SK-N-SH treated with all-trans-retinoic acid at 6 μM for 48 hours (cell line): ENCODE measurements around the gene FAS.

Source experiments
- ATAC-seq: fragments of 200-7000 bp; cut with Tn5 transposase; 3 replicates; pipeline ENCODE4 v1.9.1; 2020; ENCODE audit warnings: mild to moderate bottlenecking, moderate library complexity
- ARNTL ChIP-seq: fragments of 450-650 bp; formaldehyde crosslinking; IDR thresholded peaks from 2 replicates; pipeline ENCODE4 v1.5.0; 2020; ENCODE audit warnings: low read depth, mild to moderate bottlenecking, moderate library complexity, borderline replicate concordance
- CREB5 ChIP-seq: fragments of 250-450 bp; sonication (Bioruptor Pico); IDR thresholded peaks from 2 replicates; pipeline ENCODE4 v1.5.1; 2020; ENCODE audit warnings: low read depth, mild to moderate bottlenecking, moderate library complexity
- CSDC2 ChIP-seq: fragments of 250-450 bp; sonication (Bioruptor Pico); IDR thresholded peaks from 2 replicates; pipeline ENCODE4 v1.5.0; 2020; ENCODE audit warnings: mild to moderate bottlenecking, moderate library complexity
- ESRRG ChIP-seq: fragments of 250-450 bp; sonication (Bioruptor Pico); IDR thresholded peaks from 2 replicates; pipeline ENCODE4 v1.6.1; 2021; ENCODE audit warnings: mild to moderate bottlenecking
- GLIS3 ChIP-seq: fragments of 250-450 bp; sonication (Bioruptor Pico); IDR thresholded peaks from 2 replicates; pipeline ENCODE4 v1.5.0; 2020; ENCODE audit warnings: mild to moderate bottlenecking, moderate library complexity
- ISL1 ChIP-seq: fragments of 250-450 bp; sonication (Bioruptor Pico); IDR thresholded peaks from 2 replicates; pipeline ENCODE4 v2.1.2; 2022; ENCODE audit warnings: mild to moderate bottlenecking, moderate library complexity
- OSR1 ChIP-seq: fragments of 250-450 bp; sonication (Bioruptor Pico); IDR thresholded peaks from 2 replicates; pipeline ENCODE4 v1.8.0; 2022; ENCODE audit warnings: moderate library complexity, mild to moderate bottlenecking, inconsistent platforms
- PATZ1 ChIP-seq: fragments of 250-450 bp; sonication (Bioruptor Pico); IDR thresholded peaks from 2 replicates; pipeline ENCODE4 v1.8.0; 2020; ENCODE audit warnings: mild to moderate bottlenecking, moderate library complexity, borderline replicate concordance
- POU6F1 ChIP-seq: fragments of 250-450 bp; sonication (Bioruptor Pico); IDR thresholded peaks from 2 replicates; pipeline ENCODE4 v1.8.0; 2021; ENCODE audit warnings: low read depth, mild to moderate bottlenecking, moderate library complexity, borderline replicate concordance
- PPARA ChIP-seq: fragments of 250-450 bp; sonication (Bioruptor Pico); IDR thresholded peaks from 2 replicates; pipeline ENCODE4 v1.5.0; 2020; ENCODE audit warnings: mild to moderate bottlenecking, borderline replicate concordance
- RARB ChIP-seq: fragments of 250-450 bp; sonication (Bioruptor Pico); IDR thresholded peaks from 2 replicates; pipeline ENCODE4 v1.8.0; 2021; ENCODE audit warnings: mild to moderate bottlenecking, moderate library complexity
- SNAI2 ChIP-seq: fragments of 250-450 bp; sonication (Bioruptor Pico); IDR thresholded peaks from 2 replicates; pipeline ENCODE4 v1.5.0; 2020; ENCODE audit warnings: mild to moderate bottlenecking, moderate library complexity
- TCF4 ChIP-seq: fragments of 250-450 bp; sonication (Bioruptor Pico); IDR thresholded peaks from 2 replicates; pipeline ENCODE4 v1.8.0; 2021; ENCODE audit warnings: mild to moderate bottlenecking, moderate library complexity, borderline replicate concordance
- TOX ChIP-seq: fragments of 250-450 bp; sonication (Bioruptor Pico); IDR thresholded peaks from 2 replicates; pipeline ENCODE4 v1.8.0; 2021; ENCODE audit warnings: mild to moderate bottlenecking, moderate library complexity, borderline replicate concordance
- TSHZ2 ChIP-seq: fragments of 250-450 bp; sonication (Bioruptor Pico); IDR thresholded peaks from 2 replicates; pipeline ENCODE4 v1.5.0; 2020; ENCODE audit warnings: mild to moderate bottlenecking, moderate library complexity
- ZC3H10 ChIP-seq: fragments of 250-450 bp; sonication (Bioruptor Pico); IDR thresholded peaks from 2 replicates; pipeline ENCODE4 v1.5.1; 2021; ENCODE audit warnings: mild to moderate bottlenecking, moderate library complexity
- ZFP3 ChIP-seq: fragments of 250-450 bp; sonication (Bioruptor Pico); IDR thresholded peaks from 2 replicates; pipeline ENCODE4 v1.5.0; 2020; ENCODE audit warnings: mild to moderate bottlenecking, moderate library complexity
- ZFP30 ChIP-seq: fragments of 450-650 bp; formaldehyde crosslinking; IDR thresholded peaks from 2 replicates; pipeline ENCODE4 v1.5.0; 2022; ENCODE audit warnings: mild to moderate bottlenecking, moderate library complexity
- ZNF565 ChIP-seq: fragments of 450-650 bp; formaldehyde crosslinking; conservative IDR thresholded peaks from 2 replicates; pipeline ENCODE4 v1.5.0; 2020; ENCODE audit warnings: low read depth, mild to moderate bottlenecking, moderate library complexity
- ZNF70 ChIP-seq: fragments of 450-650 bp; formaldehyde crosslinking; IDR thresholded peaks from 2 replicates; pipeline ENCODE4 v1.5.0; 2020; ENCODE audit warnings: mild to moderate bottlenecking, moderate library complexity
- ZNF8 ChIP-seq: fragments of 450-650 bp; formaldehyde crosslinking; IDR thresholded peaks from 2 replicates; pipeline ENCODE4 v1.5.0; 2020; ENCODE audit warnings: mild to moderate bottlenecking, moderate library complexity

Gene FAS

GRCh38 chr10:88989824-88990383 is 694 bp upstream of the FAS start:
- ATAC-seq = peak; percentile 56
- TF ChIP-seq POU6F1 (CRISPR knock-in tag) (no peak), SNAI2 (CRISPR knock-in tag) (no peak), RARB (CRISPR knock-in tag) (no peak), PPARA (CRISPR knock-in tag) (no peak), CREB5 (CRISPR knock-in tag) (no peak), ISL1 (CRISPR knock-in tag) (no peak), TOX (CRISPR knock-in tag) (no peak), OSR1 (CRISPR knock-in tag) (no peak), ZNF8 (CRISPR knock-in tag) (no peak), CSDC2 (CRISPR knock-in tag) (no peak), ZNF70 (no peak), TCF4 (CRISPR knock-in tag) (no peak), ZFP3 (CRISPR knock-in tag) (no peak), ARNTL (CRISPR knock-in tag) (no peak), ESRRG (CRISPR knock-in tag) (no peak), ZNF565 (CRISPR knock-in tag) (no peak), ZFP30 (CRISPR knock-in tag) (no peak)

- TF ChIP-seq ZNF8 (CRISPR knock-in tag) (no peak), PATZ1 (CRISPR knock-in tag) (no peak), TSHZ2 (CRISPR knock-in tag) (no peak), ZC3H10 (CRISPR knock-in tag) (no peak), ESRRG (CRISPR knock-in tag) (no peak), CSDC2 (CRISPR knock-in tag) (no peak), TCF4 (CRISPR knock-in tag) (no peak), ZNF70 (no peak), OSR1 (CRISPR knock-in tag) (no peak), TOX (CRISPR knock-in tag) (no peak), POU6F1 (CRISPR knock-in tag) (no peak), GLIS3 (CRISPR knock-in tag) (no peak), RARB (CRISPR knock-in tag) (no peak), SNAI2 (CRISPR knock-in tag) (no peak), CREB5 (CRISPR knock-in tag) (no peak), ARNTL (CRISPR knock-in tag) (no peak), ZFP30 (CRISPR knock-in tag) (no peak), ISL1 (CRISPR knock-in tag) (no peak)
- ATAC-seq = peak; percentile 71
Observed at GRCh38 chr10:88991161-88991898, 732 bp downstream of the FAS start.
